Stimulated activated CD8-positive, alpha-beta memory T cell treated with anti-CD3 and anti-CD28 coated beads, Interleukin-4, amount 100 ng/mL, for 4 hours (primary cell): Measurements from ENCODE around the gene PRDM16.

Experiments used
- DNase-seq, 2 donors: peaks; one replicate each; pipeline ENCODE4 v3.0.0-alpha.2; 2020; ENCODE audit warnings: low read depth in 2 of 2, low spot score in 1 of 2

Gene PRDM16

GRCh38 chr1:3333903-3334302 lies 264.9 kb downstream of the PRDM16 start:
- DNase-seq, result no peak

DNA sequence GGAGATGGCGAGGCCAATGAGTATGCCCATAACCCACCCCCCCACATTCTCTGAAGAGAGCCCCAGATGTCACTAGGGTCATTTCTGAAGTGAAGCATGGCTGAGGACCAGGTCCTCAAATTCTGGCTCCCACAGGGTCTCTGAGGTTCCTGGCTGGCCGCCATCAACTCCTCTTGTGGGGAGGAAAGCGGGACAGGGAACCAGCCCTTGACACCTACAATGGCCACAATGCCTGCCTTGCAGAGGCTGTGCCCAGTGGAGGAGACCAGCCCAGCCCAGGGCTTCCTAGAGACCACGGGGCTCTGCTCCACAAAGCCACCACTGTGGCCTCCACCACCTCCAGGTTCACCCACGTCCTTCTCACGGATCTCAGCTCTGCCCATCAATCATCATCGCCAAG lies 265.4 kb downstream of the PRDM16 start:
- no peak for DNase-seq

- no peak for DNase-seq
Measured at GRCh38 chr1:3335754-3336640, 267.0 kb downstream of the PRDM16 start.

- no peak for DNase-seq
Measured at GRCh38 chr1:3336641-3337630, 267.9 kb downstream of the PRDM16 start.

GRCh38 chr1:3337798-3338724 lies 269.1 kb downstream of the PRDM16 start:
- DNase-seq, result no peak

DNA sequence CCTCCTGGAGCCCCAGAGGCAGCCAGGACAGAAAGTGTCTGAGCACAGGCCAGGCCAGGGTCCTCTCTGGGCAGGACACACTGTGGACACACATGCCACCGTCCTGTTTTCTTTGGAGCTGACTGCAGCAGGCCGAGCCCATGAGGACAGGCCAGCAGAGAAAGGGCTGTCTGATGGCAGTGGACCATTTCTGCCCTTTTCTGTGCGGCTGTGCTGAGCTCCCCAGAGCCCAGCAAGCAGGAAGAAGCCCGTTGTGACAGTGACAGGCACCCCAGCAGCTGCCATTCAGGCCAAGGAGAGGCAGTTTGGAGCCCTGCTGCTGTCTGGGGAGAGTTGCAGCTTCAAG lies 269.7 kb downstream of the PRDM16 start:
- DNase-seq, result no peak

- no peak for DNase-seq
Measured at GRCh38 chr1:3339856-3340255, 270.9 kb downstream of the PRDM16 start.

DNA sequence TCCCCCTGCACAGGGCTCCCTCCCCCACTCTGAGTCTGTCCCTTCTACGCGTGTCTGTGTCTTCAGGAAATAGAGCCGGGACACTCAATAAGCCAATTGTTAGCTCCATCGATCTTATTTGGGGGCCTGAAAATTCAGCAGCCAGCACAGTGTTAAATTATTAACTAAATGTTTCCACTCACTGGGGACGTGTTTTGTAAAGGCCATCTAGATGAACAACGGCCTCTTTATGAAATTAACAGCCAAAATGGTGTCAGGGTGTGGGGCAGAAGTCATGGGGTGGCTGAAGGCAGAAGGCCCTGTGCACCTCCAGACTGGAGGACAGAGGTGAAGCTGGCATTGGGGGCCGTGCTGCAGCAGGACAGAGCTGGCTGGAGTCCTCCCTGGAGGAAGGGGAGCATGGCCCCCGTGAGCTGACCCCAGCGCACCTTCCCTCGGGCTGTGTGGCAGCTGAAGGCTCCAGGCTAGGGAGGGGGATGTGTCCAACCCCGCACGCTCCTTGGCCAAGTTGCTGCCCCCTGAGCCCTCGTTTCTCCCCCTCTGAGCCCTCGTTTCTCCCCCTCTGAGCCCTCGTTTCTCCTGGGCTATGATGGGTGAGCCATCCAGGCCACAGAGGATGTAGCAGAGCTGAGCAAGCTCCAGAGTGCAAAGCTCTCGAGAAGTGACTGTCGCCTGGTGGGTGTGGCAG lies 271.7 kb downstream of the PRDM16 start:
- DNase-seq, result no peak

GRCh38 chr1:3341236-3341994 lies 272.4 kb downstream of the PRDM16 start:
- DNase-seq, result no peak

DNA sequence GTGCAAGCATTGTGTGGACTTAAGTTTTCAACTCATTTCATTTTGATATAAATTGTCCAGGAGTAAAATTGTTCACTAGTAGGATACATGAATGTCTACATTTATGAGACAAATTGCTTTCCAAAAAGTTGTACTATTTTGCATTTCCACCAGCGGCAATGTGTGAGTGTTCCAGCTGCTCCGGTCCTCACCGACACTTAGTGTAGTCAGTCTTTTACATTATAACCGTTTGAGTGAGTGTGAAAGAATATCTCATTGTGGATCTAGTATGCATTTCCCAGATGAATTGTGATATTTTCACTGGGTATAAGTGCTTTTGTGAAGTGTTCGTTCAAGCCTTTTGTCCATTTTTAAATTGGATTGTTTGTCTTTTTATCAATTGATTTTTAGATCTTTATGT lies 274.0 kb downstream of the PRDM16 start:
- DNase-seq, result no peak

DNA sequence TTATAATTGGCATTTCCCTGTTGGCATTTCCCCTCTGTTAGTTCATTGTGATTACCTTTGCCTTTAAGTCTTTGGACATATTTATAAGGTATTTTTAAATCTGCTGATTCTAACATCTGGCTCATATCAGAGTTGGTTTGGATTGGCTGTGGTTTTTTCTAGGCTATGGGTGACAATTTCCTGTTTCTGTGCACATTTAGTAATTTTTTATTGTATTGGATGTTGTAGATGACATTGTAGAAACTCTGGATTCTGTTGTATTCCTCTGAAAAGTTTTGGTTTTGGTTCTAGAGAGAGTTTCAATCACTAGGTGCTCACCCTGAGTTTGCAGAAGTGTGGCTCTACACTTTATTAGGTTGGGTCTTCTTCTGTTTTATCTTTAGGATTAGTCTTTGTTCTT lies 275.4 kb downstream of the PRDM16 start:
- no peak for DNase-seq

DNA sequence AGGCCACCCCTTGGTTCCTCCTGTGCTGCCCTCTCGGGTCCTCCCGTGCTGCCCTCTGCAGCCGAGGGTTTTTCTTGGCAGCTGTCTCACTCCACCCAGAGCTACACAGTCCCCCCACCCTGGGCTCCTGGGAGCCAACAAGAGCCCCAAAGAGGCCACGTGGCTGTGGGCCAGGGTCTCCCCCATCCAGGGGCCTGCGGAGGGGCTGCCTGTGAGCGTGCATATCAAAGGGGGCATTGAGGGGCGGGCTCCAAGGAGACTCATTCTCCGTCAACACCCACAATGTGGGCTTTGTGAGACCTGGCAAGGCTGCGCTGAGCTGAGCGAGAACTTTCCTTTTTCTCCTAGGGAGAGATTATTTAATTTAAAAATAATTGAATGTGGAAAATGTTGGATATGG lies 276.8 kb downstream of the PRDM16 start:
- no peak for DNase-seq

DNA sequence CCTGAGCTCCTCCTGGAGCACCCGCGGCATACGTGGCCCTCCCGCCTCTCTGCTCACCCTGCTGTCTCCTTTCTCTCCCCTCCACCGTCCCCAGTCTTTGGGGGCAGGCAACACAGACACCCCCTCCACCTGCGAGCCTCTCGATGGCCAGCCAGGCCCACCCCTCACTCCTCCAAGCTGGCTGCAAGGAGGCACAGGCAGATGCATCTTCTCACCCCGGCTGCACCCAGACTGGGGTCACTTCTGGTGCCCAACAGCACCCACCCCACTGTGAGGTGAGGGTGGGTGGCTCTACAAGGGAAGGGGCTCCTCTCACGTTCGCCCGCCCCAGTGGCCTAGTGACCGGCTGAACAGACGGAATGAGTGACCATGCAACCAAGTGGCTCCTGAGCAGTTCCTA lies 277.5 kb downstream of the PRDM16 start:
- DNase-seq, result no peak

DNA sequence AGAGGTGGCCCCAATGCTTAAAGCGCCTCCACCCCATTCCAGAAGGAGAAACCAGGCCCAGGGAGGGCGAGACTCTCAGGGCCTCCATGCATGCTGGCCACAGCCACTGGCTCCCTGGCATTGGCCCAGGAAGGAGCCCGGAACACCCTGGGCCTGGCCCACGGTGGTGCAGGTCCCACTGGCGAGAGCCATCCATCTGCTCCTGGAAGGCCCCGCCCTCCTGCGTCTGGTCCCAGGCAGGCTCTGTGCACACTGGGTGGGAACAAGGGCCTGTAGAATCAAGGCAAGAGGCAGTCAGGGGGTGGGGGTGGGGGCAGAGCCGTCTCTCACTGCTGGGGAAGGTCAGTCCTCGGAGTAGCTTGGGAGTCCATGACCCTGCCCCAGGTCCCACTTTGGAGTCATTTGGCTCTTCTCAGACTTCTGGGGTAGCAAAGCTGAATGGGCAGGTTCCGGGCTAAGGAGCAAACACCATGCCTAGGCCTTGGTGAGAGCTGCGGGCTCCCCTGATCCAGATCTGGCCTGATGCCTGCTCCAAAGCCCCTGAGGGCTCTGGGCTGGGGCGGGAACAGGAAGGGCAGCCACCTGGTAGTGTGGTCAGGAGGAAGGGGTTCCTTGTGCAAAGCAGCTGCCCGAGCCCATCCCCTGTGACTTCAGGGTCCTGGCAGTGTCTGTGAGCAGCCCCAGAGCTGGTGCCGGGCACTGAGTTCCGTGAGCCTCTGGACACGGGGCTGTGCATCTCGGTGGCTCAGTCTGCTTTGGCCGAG lies 278.4 kb downstream of the PRDM16 start:
- no peak for DNase-seq

GRCh38 chr1:3348196-3348865 lies 279.3 kb downstream of the PRDM16 start:
- no peak for DNase-seq

DNA sequence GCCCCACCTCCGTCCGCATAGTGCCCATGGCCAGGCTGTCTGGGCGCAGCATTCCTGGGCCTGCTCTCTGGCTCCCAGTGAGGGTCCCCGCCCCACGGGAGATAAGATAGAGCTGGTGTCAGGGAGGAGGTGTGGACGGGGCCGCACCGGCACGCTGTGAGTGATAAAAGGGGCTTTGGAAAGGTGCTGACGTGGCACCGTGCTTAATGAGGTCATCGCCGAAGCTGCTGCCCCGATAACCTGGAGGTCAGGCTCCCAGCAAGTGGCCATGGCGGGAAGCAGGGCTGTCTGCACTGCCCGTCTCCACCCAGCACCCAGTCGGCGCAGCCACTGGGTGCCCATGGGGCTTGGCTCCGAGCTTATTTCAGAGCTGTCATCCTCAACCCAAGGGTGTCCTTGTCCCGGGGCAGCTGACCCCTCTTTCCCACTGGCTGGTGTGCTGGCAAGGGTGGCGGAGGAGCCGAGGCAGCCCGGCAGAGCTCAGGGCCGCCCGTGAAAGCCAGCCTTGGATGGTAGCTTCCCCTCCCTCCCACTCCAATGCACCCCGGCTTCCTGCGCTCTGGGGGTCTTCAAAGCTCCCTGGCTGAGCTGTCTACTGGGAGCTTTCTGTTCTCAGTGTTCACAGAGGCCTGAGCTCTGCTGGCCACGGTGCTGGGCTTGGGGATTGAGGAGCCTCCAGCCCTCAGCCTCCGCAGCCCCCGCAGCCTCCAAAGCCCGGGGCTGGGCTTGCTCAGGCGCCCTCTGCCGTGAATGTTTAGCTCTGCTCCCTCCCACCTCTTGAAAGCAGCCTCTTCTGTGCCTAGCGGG lies 280.4 kb downstream of the PRDM16 start:
- no peak for DNase-seq

- DNase-seq, result no peak
Measured at GRCh38 chr1:3349968-3350299, 280.9 kb downstream of the PRDM16 start.
